ENCODE data around the gene SLIT1. TPM values are rescaled to one million over a fixed set of nuclear protein-coding genes. Genes with fewer than 3 reads are reported as not detected.
"Not testable (repeated sequence)": the region's sequence is repeated elsewhere in the genome, so short reads cannot be mapped to it uniquely, and the experiment has no call there.

Gene SLIT1
- total RNA-seq, 2 donors from 2014 or later = 0.56 to 2.0 TPM

GRCh38 chr10:97034958-97035769 is 150.6 kb downstream of the SLIT1 start:
- no peak overlapping the region for H3K27ac Mint-ChIP-seq
- H3K9me3 Mint-ChIP-seq = no peaks in the 10 kb centered on the region
- H3K27me3 Mint-ChIP-seq = peaks cover 12% of the 10 kb centered on the region
- no peaks in the 10 kb centered on the region for H3K36me3 Mint-ChIP-seq (ENCODE audit: low read depth)
- H3K4me1 Mint-ChIP-seq = peaks cover 15% of the 10 kb centered on the region
- no peak overlapping the region for H3K4me3 Mint-ChIP-seq
- no peak for ATAC-seq (replicated peaks)

GRCh38 chr10:97034301-97034700 is 151.5 kb downstream of the SLIT1 start:
- Mint-ChIP-seq H3K4me1 (peaks cover 15% of the 10 kb centered on the region), H3K36me3 (ENCODE audit: low read depth) (no peaks in the 10 kb centered on the region), H3K27ac (no peak overlapping the region), H3K9me3 (no peaks in the 10 kb centered on the region), H3K4me3 (no peak overlapping the region), H3K27me3 (peaks cover 12% of the 10 kb centered on the region)
- no peak for ATAC-seq (replicated peaks)

- not testable (repeated sequence) for H3K4me3 Mint-ChIP-seq; ATAC-seq (replicated peaks); H3K36me3 Mint-ChIP-seq (ENCODE audit: low read depth); H3K9me3 Mint-ChIP-seq; H3K27ac Mint-ChIP-seq
- peaks cover 12% of the 10 kb centered on the region for H3K27me3 Mint-ChIP-seq
- peaks cover 15% of the 10 kb centered on the region for H3K4me1 Mint-ChIP-seq
Measured at GRCh38 chr10:97033841-97034240, 151.9 kb downstream of the SLIT1 start.

GRCh38 chr10:97032624-97033023 is 153.1 kb downstream of the SLIT1 start:
- peaks cover 6% of the 10 kb centered on the region for H3K4me1 Mint-ChIP-seq
- no peaks in the 10 kb centered on the region for H3K36me3 Mint-ChIP-seq (ENCODE audit: low read depth)
- ATAC-seq (replicated peaks) = no peak
- H3K4me3 Mint-ChIP-seq = no peak overlapping the region
- H3K9me3 Mint-ChIP-seq = no peaks in the 10 kb centered on the region
- H3K27me3 Mint-ChIP-seq = peaks cover 12% of the 10 kb centered on the region
- H3K27ac Mint-ChIP-seq = no peak overlapping the region

- Mint-ChIP-seq H3K27ac (no peak overlapping the region), H3K9me3 (no peaks in the 10 kb centered on the region), H3K4me1 (no peaks in the 10 kb centered on the region), H3K4me3 (no peak overlapping the region), H3K27me3 (peaks cover 12% of the 10 kb centered on the region), H3K36me3 (ENCODE audit: low read depth) (no peaks in the 10 kb centered on the region)
- ATAC-seq (replicated peaks) = no peak
Measured at GRCh38 chr10:97031459-97031858, 154.3 kb downstream of the SLIT1 start.

GRCh38 chr10:97030894-97031293 is 154.9 kb downstream of the SLIT1 start:
- no peak for ATAC-seq (replicated peaks)
- Mint-ChIP-seq H3K4me1 (no peaks in the 10 kb centered on the region), H3K9me3 (no peaks in the 10 kb centered on the region), H3K4me3 (no peak overlapping the region), H3K36me3 (ENCODE audit: low read depth) (no peaks in the 10 kb centered on the region), H3K27me3 (peaks cover 8% of the 10 kb centered on the region), H3K27ac (no peak overlapping the region)

GRCh38 chr10:97029271-97029670 is 156.5 kb downstream of the SLIT1 start:
- ATAC-seq (replicated peaks) = no peak
- no peaks in the 10 kb centered on the region for H3K4me1 Mint-ChIP-seq
- no peaks in the 10 kb centered on the region for H3K36me3 Mint-ChIP-seq (ENCODE audit: low read depth)
- H3K27me3 Mint-ChIP-seq = no peaks in the 10 kb centered on the region
- H3K4me3 Mint-ChIP-seq = no peak overlapping the region
- no peak overlapping the region for H3K27ac Mint-ChIP-seq
- H3K9me3 Mint-ChIP-seq = no peaks in the 10 kb centered on the region

- Mint-ChIP-seq H3K36me3 (ENCODE audit: low read depth) (no peaks in the 10 kb centered on the region), H3K4me3 (no peak overlapping the region), H3K27me3 (no peaks in the 10 kb centered on the region), H3K27ac (no peak overlapping the region), H3K9me3 (no peaks in the 10 kb centered on the region), H3K4me1 (no peaks in the 10 kb centered on the region)
- no peak for ATAC-seq (replicated peaks)
Measured at GRCh38 chr10:97028832-97029178, 157.0 kb downstream of the SLIT1 start.

GRCh38 chr10:97028126-97028831 is 157.5 kb downstream of the SLIT1 start:
- H3K27ac Mint-ChIP-seq = no peak overlapping the region
- no peaks in the 10 kb centered on the region for H3K27me3 Mint-ChIP-seq
- no peaks in the 10 kb centered on the region for H3K36me3 Mint-ChIP-seq (ENCODE audit: low read depth)
- H3K4me1 Mint-ChIP-seq = no peaks in the 10 kb centered on the region
- H3K4me3 Mint-ChIP-seq = no peak overlapping the region
- H3K9me3 Mint-ChIP-seq = no peaks in the 10 kb centered on the region
- ATAC-seq (replicated peaks) = no peak

- Mint-ChIP-seq H3K27ac (no peak overlapping the region), H3K9me3 (no peaks in the 10 kb centered on the region), H3K36me3 (ENCODE audit: low read depth) (no peaks in the 10 kb centered on the region), H3K4me3 (no peak overlapping the region), H3K27me3 (no peaks in the 10 kb centered on the region), H3K4me1 (no peaks in the 10 kb centered on the region)
- peak; percentile 77 for ATAC-seq (replicated peaks)
Measured at GRCh38 chr10:97025613-97026242, 160.0 kb downstream of the SLIT1 start.

GRCh38 chr10:97024168-97025073 is 161.3 kb downstream of the SLIT1 start:
- Mint-ChIP-seq H3K27ac (no peak overlapping the region), H3K4me1 (no peaks in the 10 kb centered on the region), H3K4me3 (no peak overlapping the region), H3K9me3 (no peaks in the 10 kb centered on the region), H3K36me3 (ENCODE audit: low read depth) (no peaks in the 10 kb centered on the region), H3K27me3 (no peaks in the 10 kb centered on the region)
- ATAC-seq (replicated peaks) = no peak

- Mint-ChIP-seq H3K27ac (no peak overlapping the region), H3K9me3 (no peaks in the 10 kb centered on the region), H3K4me3 (no peak overlapping the region), H3K27me3 (no peaks in the 10 kb centered on the region), H3K4me1 (no peaks in the 10 kb centered on the region), H3K36me3 (ENCODE audit: low read depth) (no peaks in the 10 kb centered on the region)
- ATAC-seq (replicated peaks) = no peak
Measured at GRCh38 chr10:97023401-97024167, 162.2 kb downstream of the SLIT1 start.

- Mint-ChIP-seq H3K27ac (no peak overlapping the region), H3K4me3 (no peak overlapping the region), H3K36me3 (ENCODE audit: low read depth) (no peaks in the 10 kb centered on the region), H3K9me3 (no peaks in the 10 kb centered on the region), H3K4me1 (no peaks in the 10 kb centered on the region), H3K27me3 (no peaks in the 10 kb centered on the region)
- no peak for ATAC-seq (replicated peaks)
Measured at GRCh38 chr10:97022616-97023015, 163.1 kb downstream of the SLIT1 start.
